ENCODE data around the gene FANCE. TPM values are rescaled to one million over a fixed set of nuclear protein-coding genes. Genes with fewer than 3 reads are reported as not detected.

Gene FANCE
- polyA plus RNA-seq, 1 donor from 2014 or later, result 7.1 TPM

DNA sequence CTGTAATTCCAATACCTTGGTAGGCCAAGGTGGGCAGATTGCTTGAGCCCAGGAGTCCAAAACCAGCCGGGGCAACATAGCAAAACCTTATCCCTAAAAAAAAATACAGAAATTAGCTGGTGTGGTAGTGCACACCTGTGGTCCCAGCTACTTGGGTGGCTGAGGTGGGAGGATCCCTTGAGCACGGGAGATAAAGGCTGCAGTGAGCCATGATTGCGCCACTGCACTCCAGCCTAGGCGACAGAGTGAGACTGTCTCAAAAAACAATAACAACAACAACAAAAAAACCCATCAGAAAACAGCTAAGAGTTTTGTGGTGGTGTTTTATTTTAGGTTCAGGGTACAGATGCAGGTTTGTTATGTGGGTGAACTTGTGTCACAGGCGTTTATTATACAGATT is 42.9 kb upstream of the FANCE start:
- Histone ChIP-seq H3K27me3 (ENCODE audit: insufficient read depth, low read depth, low read length) (no peaks in the 10 kb centered on the region), H3K4me2 (ENCODE audit: low read length) (no peak overlapping the region), H3K9ac (ENCODE audit: low read length) (no peak overlapping the region), H3K36me3 (ENCODE audit: insufficient read depth, low read length) (no peaks in the 10 kb centered on the region), H2AFZ (ENCODE audit: low read depth, low read length) (no peak overlapping the region), H4K20me1 (ENCODE audit: insufficient read depth) (no peaks in the 10 kb centered on the region), H3K4me3 (ENCODE audit: low read length) (no peak overlapping the region), H3K79me2 (replicated peaks; ENCODE audit: insufficient read depth, low read length) (no peaks in the 10 kb centered on the region), H3K9me3 (ENCODE audit: low read length) (no peaks in the 10 kb centered on the region), H3K9me2 (ENCODE audit: insufficient read depth, low read length) (no peaks in the 10 kb centered on the region), H3K27ac (ENCODE audit: low read length) (no peak overlapping the region), H3F3A (ENCODE audit: insufficient read depth, low read length, poor library complexity, severe bottlenecking) (no peaks in the 10 kb centered on the region)
- TF ChIP-seq EP300 (conservative IDR thresholded peaks at IDR 0.05; ENCODE audit: poor library complexity, severe bottlenecking) (no peak), POLR2AphosphoS5 (IDR thresholded peaks at IDR 0.05) (no peak), RAD21 (conservative IDR thresholded peaks at IDR 0.05) (no peak), MXI1 (conservative IDR thresholded peaks at IDR 0.05; ENCODE audit: poor library complexity, severe bottlenecking) (no peak), SMC3 (conservative IDR thresholded peaks at IDR 0.05; ENCODE audit: poor library complexity) (no peak), TAF1 (IDR thresholded peaks at IDR 0.05; ENCODE audit: low read depth) (no peak), EZH2 (IDR thresholded peaks at IDR 0.05; ENCODE audit: borderline replicate concordance, insufficient read depth, low read length, poor library complexity, severe bottlenecking) (no peak)
- TF ChIP-seq, protein P1, sequence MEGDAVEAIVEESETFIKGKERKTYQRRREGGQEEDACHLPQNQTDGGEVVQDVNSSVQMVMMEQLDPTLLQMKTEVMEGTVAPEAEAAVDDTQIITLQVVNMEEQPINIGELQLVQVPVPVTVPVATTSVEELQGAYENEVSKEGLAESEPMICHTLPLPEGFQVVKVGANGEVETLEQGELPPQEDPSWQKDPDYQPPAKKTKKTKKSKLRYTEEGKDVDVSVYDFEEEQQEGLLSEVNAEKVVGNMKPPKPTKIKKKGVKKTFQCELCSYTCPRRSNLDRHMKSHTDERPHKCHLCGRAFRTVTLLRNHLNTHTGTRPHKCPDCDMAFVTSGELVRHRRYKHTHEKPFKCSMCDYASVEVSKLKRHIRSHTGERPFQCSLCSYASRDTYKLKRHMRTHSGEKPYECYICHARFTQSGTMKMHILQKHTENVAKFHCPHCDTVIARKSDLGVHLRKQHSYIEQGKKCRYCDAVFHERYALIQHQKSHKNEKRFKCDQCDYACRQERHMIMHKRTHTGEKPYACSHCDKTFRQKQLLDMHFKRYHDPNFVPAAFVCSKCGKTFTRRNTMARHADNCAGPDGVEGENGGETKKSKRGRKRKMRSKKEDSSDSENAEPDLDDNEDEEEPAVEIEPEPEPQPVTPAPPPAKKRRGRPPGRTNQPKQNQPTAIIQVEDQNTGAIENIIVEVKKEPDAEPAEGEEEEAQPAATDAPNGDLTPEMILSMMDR (IDR thresholded peaks at IDR 0.05; ENCODE audit: poor library complexity, severe bottlenecking), result no peak
- TF ChIP-seq, protein P2, sequence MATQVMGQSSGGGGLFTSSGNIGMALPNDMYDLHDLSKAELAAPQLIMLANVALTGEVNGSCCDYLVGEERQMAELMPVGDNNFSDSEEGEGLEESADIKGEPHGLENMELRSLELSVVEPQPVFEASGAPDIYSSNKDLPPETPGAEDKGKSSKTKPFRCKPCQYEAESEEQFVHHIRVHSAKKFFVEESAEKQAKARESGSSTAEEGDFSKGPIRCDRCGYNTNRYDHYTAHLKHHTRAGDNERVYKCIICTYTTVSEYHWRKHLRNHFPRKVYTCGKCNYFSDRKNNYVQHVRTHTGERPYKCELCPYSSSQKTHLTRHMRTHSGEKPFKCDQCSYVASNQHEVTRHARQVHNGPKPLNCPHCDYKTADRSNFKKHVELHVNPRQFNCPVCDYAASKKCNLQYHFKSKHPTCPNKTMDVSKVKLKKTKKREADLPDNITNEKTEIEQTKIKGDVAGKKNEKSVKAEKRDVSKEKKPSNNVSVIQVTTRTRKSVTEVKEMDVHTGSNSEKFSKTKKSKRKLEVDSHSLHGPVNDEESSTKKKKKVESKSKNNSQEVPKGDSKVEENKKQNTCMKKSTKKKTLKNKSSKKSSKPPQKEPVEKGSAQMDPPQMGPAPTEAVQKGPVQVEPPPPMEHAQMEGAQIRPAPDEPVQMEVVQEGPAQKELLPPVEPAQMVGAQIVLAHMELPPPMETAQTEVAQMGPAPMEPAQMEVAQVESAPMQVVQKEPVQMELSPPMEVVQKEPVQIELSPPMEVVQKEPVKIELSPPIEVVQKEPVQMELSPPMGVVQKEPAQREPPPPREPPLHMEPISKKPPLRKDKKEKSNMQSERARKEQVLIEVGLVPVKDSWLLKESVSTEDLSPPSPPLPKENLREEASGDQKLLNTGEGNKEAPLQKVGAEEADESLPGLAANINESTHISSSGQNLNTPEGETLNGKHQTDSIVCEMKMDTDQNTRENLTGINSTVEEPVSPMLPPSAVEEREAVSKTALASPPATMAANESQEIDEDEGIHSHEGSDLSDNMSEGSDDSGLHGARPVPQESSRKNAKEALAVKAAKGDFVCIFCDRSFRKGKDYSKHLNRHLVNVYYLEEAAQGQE (IDR thresholded peaks at IDR 0.05; ENCODE audit: borderline replicate concordance), result no peak

DNA sequence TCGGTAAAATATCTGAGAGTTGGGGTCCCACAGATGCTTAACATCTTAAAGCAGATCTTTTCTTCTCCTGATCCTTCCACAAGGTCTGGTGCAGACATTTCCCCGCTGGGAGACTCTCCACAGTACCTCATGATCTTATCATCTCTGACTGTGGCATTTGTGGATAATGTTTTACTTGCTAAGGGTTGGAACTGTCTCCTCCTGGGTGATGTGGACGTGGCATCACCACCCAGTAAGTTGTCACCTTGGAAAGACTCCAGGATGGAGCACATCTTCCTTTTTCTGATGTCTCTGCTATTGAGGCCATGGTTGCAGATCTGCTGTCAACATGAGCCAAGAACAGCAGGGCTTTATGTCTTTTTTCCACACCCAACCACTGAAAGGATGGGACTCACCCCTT is 42.0 kb upstream of the FANCE start:
- H2AFZ ChIP-seq (ENCODE audit: low read depth, low read length), result no peak overlapping the region
- no peaks in the 10 kb centered on the region for H3K9me3 ChIP-seq (ENCODE audit: low read length)
- H3K27me3 ChIP-seq (ENCODE audit: insufficient read depth, low read depth, low read length), result no peaks in the 10 kb centered on the region
- no peaks in the 10 kb centered on the region for H3F3A ChIP-seq (ENCODE audit: insufficient read depth, low read length, poor library complexity, severe bottlenecking)
- H3K4me2 ChIP-seq (ENCODE audit: low read length), result no peak overlapping the region
- H3K27ac ChIP-seq (ENCODE audit: low read length), result no peak overlapping the region
- no peak overlapping the region for H3K4me3 ChIP-seq (ENCODE audit: low read length)
- no peaks in the 10 kb centered on the region for H4K20me1 ChIP-seq (ENCODE audit: insufficient read depth)
- TF ChIP-seq, protein P2 (IDR thresholded peaks at IDR 0.05; ENCODE audit: borderline replicate concordance), result no peak
- TF ChIP-seq, protein P1 (IDR thresholded peaks at IDR 0.05; ENCODE audit: poor library complexity, severe bottlenecking), result no peak
- no peaks in the 10 kb centered on the region for H3K36me3 ChIP-seq (ENCODE audit: insufficient read depth, low read length)
- H3K9me2 ChIP-seq (ENCODE audit: insufficient read depth, low read length), result no peaks in the 10 kb centered on the region
- no peaks in the 10 kb centered on the region for H3K79me2 ChIP-seq (replicated peaks; ENCODE audit: insufficient read depth, low read length)
- H3K9ac ChIP-seq (ENCODE audit: low read length), result no peak overlapping the region
